A549 (cell line): ENCODE data around the gene SH3TC2. TPM values are rescaled to one million over a fixed set of nuclear protein-coding genes. Genes with fewer than 3 reads are reported as not detected.

Experiments
- ATAC-seq, 2 experiments: fragments of 200-7000 bp in 1 of 2; fragments of >200 bp in 1 of 2; cut with Nextera tagmentation in 1 of 2; cut with Tn5 transposase in 1 of 2; 3 replicates each; pipeline versions ENCODE4 v1.8.0 to v1.9.1; 2018 to 2020; ENCODE audit warnings: mild to moderate bottlenecking in 1 of 2, moderate library complexity in 1 of 2
- CTCF ChIA-PET: fragments of 300-600 bp; sonication (Branson Sonifier 250); formaldehyde crosslinking; extraction: SDS; loops from one replicate; lab custom pipeline; 2021; ENCODE audit warnings: antibody characterized with exemption, inconsistent platforms; lab: Yijun Ruan, JAX
- POLR2A ChIA-PET: fragments of 350-600 bp; formaldehyde crosslinking; extraction: SDS; loops from one replicate; lab custom pipeline; 2021; ENCODE audit warnings: antibody characterized with exemption, inconsistent platforms; lab: Yijun Ruan, JAX
- DNase-seq, 2 experiments: peaks; one replicate each; pipeline versions ENCODE4 v3.0.0 to v3.0.0-alpha.2; 2011 to 2016; ENCODE audit warnings: low read depth in 1 of 2, low spot score in 1 of 2
- FAIRE-seq: peaks from 2 replicates; lab custom pipeline; 2011; peaks lifted over from hg19 to GRCh38; lab: Jason Lieb, UNC
- H3K27ac ChIP-seq, 2 experiments: fragments of >200 bp; sonication (Bioruptor Twin); formaldehyde crosslinking; 3 replicates each; pipeline ENCODE4 v1.5.1; 2016 to 2017
- H3K4me1 ChIP-seq: fragments of >200 bp; sonication (Bioruptor Twin); formaldehyde crosslinking; 3 replicates; pipeline ENCODE4 v1.6.1; 2016
- H3K4me2 ChIP-seq: fragments of >200 bp; sonication (Bioruptor Twin); formaldehyde crosslinking; 3 replicates; pipeline ENCODE4 v1.6.1; 2016
- H3K4me3 ChIP-seq: fragments of >200 bp; sonication (Bioruptor Twin); formaldehyde crosslinking; 3 replicates; pipeline ENCODE4 v1.5.1; 2016
- H3K9me3 ChIP-seq: fragments of >200 bp; sonication (Bioruptor Twin); formaldehyde crosslinking; 3 replicates; pipeline ENCODE4 v1.6.1; 2016
- CBX8 ChIP-seq: fragments of 200-600 bp; sonication (generic); IDR thresholded peaks from 2 replicates; pipeline ENCODE4 v1.6.1; 2016
- EHMT2 ChIP-seq: fragments of 200-600 bp; sonication (generic); IDR thresholded peaks from 2 replicates; pipeline ENCODE4 v1.6.1; 2016; ENCODE audit warnings: antibody characterized with exemption, low read depth, mild to moderate bottlenecking, moderate library complexity
- EP300 ChIP-seq, 2 experiments: fragments of >200 bp; sonication (Bioruptor Twin); formaldehyde crosslinking; IDR thresholded peaks; 2 replicates in 1 of 2; 3 replicates in 1 of 2; pipeline ENCODE4 v1.6.1; 2016 to 2017
- ESRRA ChIP-seq: fragments of 150-350 bp; IDR thresholded peaks from 2 replicates; pipeline ENCODE4 v1.6.1; 2014; ENCODE audit warnings: mild to moderate bottlenecking, low read length, borderline replicate concordance
- FOSL2 ChIP-seq, 2 experiments: fragments of 450-650 bp in 1 of 2; fragments of >200 bp in 1 of 2; sonication (Bioruptor Twin) in 1 of 2; formaldehyde crosslinking; IDR thresholded peaks; 2 replicates each; pipeline versions ENCODE4 v1.5.0 to v1.6.1; 2016 to 2020; ENCODE audit warnings: mild to moderate bottlenecking in 1 of 2, moderate library complexity in 1 of 2
- HOXA7 ChIP-seq: fragments of 250-450 bp; sonication (Bioruptor Pico); IDR thresholded peaks from 2 replicates; pipeline ENCODE4 v1.5.0; 2020; ENCODE audit warnings: mild to moderate bottlenecking, moderate library complexity
- JUN ChIP-seq, 2 experiments: fragments of >200 bp; sonication (Bioruptor Twin); formaldehyde crosslinking; IDR thresholded peaks; 2 replicates in 1 of 2; 3 replicates in 1 of 2; pipeline ENCODE4 v1.6.1; 2016 to 2017
- KDM1A ChIP-seq: fragments of 200-600 bp; sonication (generic); IDR thresholded peaks from 2 replicates; pipeline ENCODE4 v1.6.1; 2016; ENCODE audit warnings: low read depth, mild to moderate bottlenecking
- MAFK ChIP-seq: fragments of 450-650 bp; IDR thresholded peaks from 2 replicates; pipeline ENCODE4 v1.6.1; 2014; ENCODE audit not compliant: partially characterized antibody
- MAZ ChIP-seq: fragments of 150-350 bp; IDR thresholded peaks from 2 replicates; pipeline ENCODE4 v1.6.1; 2014; ENCODE audit warnings: antibody characterized with exemption, low read depth, low read length, borderline replicate concordance
- NFE2L2 ChIP-seq: fragments of 150-350 bp; conservative IDR thresholded peaks from 2 replicates; pipeline ENCODE4 v1.6.1; 2014; ENCODE audit warnings: low read length
- NPAS2 ChIP-seq: fragments of 250-450 bp; sonication (Bioruptor Pico); IDR thresholded peaks from 2 replicates; pipeline ENCODE4 v1.8.0; 2022; ENCODE audit warnings: mild to moderate bottlenecking, moderate library complexity, borderline replicate concordance
- PHF8 ChIP-seq: fragments of 200-600 bp; sonication (generic); IDR thresholded peaks from 2 replicates; pipeline ENCODE4 v1.6.1; 2016; ENCODE audit warnings: low read depth, mild to moderate bottlenecking, antibody characterized with exemption, moderate library complexity, borderline replicate concordance
- RARB ChIP-seq: fragments of 250-450 bp; sonication (Bioruptor Pico); IDR thresholded peaks from 2 replicates; pipeline ENCODE4 v1.8.0; 2021; ENCODE audit warnings: mild to moderate bottlenecking, moderate library complexity
- RNF2 ChIP-seq: fragments of 200-600 bp; sonication (generic); IDR thresholded peaks from 2 replicates; pipeline ENCODE4 v1.6.1; 2016; ENCODE audit warnings: low read depth, mild to moderate bottlenecking, antibody characterized with exemption, moderate library complexity, borderline replicate concordance
- ZFP36 ChIP-seq: fragments of 450-650 bp; IDR thresholded peaks from 2 replicates; pipeline ENCODE4 v1.6.1; 2014; ENCODE audit warnings: borderline replicate concordance; ENCODE audit not compliant: partially characterized antibody
- ZNF302 ChIP-seq: fragments of 250-450 bp; sonication (Bioruptor Pico); IDR thresholded peaks from 2 replicates; pipeline ENCODE4 v1.9.0; 2021; ENCODE audit warnings: inconsistent platforms, mild to moderate bottlenecking, moderate library complexity
- ZSCAN20 ChIP-seq: fragments of 250-450 bp; sonication (Bioruptor Pico); IDR thresholded peaks from 2 replicates; pipeline ENCODE4 v1.8.0; 2022; ENCODE audit warnings: mild to moderate bottlenecking, moderate library complexity
- WGBS: methylation state at CpG from one replicate; pipeline ENCODE4 v1.1.6; 2017; ENCODE audit errors: missing lambda C conversion rate; 5-methylcytosine and 5-hydroxymethylcytosine counted together
- polyA plus RNA-seq, 4 experiments: library from polyadenylated mRNA; depleted of rRNA in 3 of 4; stranded (reverse); fragments of >200 nt; fragmentation: RNase III in 1 of 4; extraction: RNeasy Plus Mini Kit Qiagen cat#74134 plus additional on column Dnase treatment in 1 of 4; gene quantifications; 2 replicates in 3 of 4; 3 replicates in 1 of 4; pipeline ENCODE4 v1.2.3, GENCODE V29; 2011 to 2017
- TF ChIP-seq, protein P1 (sequence below): fragments of 250-450 bp; sonication (Bioruptor Pico); IDR thresholded peaks from 2 replicates; pipeline ENCODE4 v1.5.0; 2020; ENCODE audit warnings: low read depth, mild to moderate bottlenecking, moderate library complexity
- TF ChIP-seq, protein P2 (sequence below): IDR thresholded peaks from 2 replicates; pipeline ENCODE4 v1.6.1; 2012; ENCODE audit warnings: low read depth, borderline replicate concordance
- TF ChIP-seq, protein P3 (sequence below): fragments of 450-650 bp; IDR thresholded peaks from 2 replicates; pipeline ENCODE4 v1.6.1; 2014; ENCODE audit warnings: antibody characterized with exemption
- TF ChIP-seq, protein P4 (sequence below): fragments of >200 bp; sonication (Bioruptor Twin); formaldehyde crosslinking; IDR thresholded peaks from 2 replicates; pipeline ENCODE4 v1.6.1; 2016
- TF ChIP-seq, protein P5 (sequence below): fragments of 250-450 bp; sonication (Bioruptor Pico); IDR thresholded peaks from 2 replicates; pipeline ENCODE4 v1.5.0; 2021; ENCODE audit warnings: mild to moderate bottlenecking, moderate library complexity, borderline replicate concordance
- TF ChIP-seq, protein P6 (sequence below): fragments of >200 bp; sonication (Bioruptor Twin); formaldehyde crosslinking; IDR thresholded peaks from 3 replicates; pipeline ENCODE4 v1.5.1; 2016
- TF ChIP-seq, protein P7 (sequence below): fragments of 150-350 bp; IDR thresholded peaks from 2 replicates; pipeline ENCODE4 v1.6.1; 2014; ENCODE audit warnings: low read depth, mild to moderate bottlenecking, low read length

SH3TC2 gene
- polyA plus RNA-seq, 2 of the 4 experiments (the other 2 are of a cell fraction) = 0.06 to 0.34 TPM

DNA sequence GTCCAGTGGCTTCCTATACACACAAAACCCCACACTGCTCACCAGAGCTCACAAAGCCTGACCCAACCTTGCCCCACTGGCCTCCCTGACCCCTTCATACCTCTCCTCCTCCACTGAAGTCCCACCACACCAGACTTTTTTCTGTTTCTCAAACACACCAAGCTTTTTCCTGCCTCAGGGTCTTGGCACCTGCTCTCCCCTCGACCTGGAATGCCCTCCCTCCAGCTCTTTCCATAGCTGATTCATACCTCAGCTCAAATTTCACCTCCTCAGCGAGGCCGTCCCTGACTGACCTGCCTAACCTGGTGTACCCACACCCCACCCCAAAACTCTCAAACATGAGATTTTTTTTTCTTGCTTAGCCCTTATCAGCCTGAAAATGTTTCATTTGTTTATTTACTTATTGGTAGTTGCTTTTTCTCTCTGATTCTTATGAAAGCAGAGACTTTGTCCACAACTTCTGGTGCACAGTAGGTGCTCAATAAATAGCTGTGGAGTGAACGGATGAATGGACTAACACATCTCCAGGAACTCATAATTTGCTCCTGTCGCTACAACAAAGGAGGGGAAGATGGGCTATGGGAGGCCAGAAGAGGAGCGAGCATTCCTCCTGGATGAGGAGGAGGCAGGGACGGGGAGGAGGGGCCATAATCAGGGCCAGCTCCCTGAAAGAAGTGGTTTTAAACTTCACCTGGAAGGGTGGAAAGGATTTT lies 84.3 kb downstream of the SH3TC2 start:
- peak overlapping the region; percentile 42; the same call in 2 of the 3 replicates for H3K4me2 ChIP-seq
- POLR2A ChIA-PET = no interaction called here
- peak in 1 of 2 experiments; percentile 28; a peak in 3 of 6 replicates for ATAC-seq

DNA sequence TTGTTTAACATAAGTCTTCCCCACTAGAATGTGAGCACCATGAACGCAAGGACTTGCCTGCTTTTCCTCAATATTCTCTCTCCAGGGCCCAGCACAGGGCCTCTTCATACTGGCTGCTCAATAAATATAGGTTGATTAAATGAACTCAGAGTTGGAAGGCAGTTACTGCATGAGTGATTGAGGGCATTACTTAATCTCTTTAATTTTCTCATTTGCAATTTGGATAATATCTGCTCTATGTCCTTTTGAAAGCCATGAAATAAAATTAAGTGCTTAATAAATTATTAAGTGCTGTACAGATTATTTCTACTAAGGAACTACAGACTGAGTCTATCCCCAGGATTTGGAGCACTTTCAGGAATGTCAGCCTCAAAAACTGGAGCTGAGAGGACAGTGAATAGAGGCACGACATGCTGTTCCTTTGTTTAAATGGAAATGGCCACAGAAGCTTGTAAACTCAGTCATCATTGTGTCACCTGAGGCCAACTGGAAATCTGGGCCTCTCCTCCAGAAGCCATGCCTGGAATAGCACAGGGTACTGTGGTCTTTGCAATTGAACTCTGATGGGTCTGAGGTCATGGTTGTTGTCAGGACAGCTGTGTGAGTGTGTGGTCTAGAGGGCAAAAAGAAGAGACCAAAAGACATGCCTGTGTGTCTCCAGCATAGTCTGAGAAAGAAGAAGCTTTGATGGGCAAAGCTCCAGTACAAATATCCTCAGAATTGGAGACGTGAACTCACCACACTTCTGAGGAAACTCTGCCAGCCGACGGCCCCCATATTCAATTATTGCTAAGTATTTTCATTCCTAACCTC lies 86.1 kb downstream of the SH3TC2 start:
- peak overlapping the region in 1 of 2 experiments; percentile 3; a peak in 2 of 6 replicates for H3K27ac ChIP-seq
- ATAC-seq = no peak
- CTCF ChIA-PET = interaction anchor here (0.6 to 3.6 kb wide), 10 partner anchors 11 to 236 kb away, joined by 3 to 18 read pairs (median 5); no protein-coding TSS in a partner anchor
- H3K9me3 ChIP-seq = no peaks in the 10 kb centered on the region
- DNase-seq = no peak
- POLR2A ChIA-PET = no interaction called here
- H3K4me3 ChIP-seq = no peak overlapping the region
- H3K4me1 ChIP-seq = peaks cover 33% of the 10 kb centered on the region
- no peak for FAIRE-seq
- H3K4me2 ChIP-seq = no peak overlapping the region
- WGBS = 73% methylated on average over 5 of the region's 5 CpGs
- TF ChIP-seq RNF2 (no peak), NPAS2 (CRISPR knock-in tag) (no peak), EHMT2 (no peak), RARB (CRISPR knock-in tag) (no peak), MAFK (no peak), ESRRA (no peak)
- TF ChIP-seq, protein P1, sequence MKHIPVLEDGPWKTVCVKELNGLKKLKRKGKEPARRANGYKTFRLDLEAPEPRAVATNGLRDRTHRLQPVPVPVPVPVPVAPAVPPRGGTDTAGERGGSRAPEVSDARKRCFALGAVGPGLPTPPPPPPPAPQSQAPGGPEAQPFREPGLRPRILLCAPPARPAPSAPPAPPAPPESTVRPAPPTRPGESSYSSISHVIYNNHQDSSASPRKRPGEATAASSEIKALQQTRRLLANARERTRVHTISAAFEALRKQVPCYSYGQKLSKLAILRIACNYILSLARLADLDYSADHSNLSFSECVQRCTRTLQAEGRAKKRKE = no peak
- TF ChIP-seq, protein P2, sequence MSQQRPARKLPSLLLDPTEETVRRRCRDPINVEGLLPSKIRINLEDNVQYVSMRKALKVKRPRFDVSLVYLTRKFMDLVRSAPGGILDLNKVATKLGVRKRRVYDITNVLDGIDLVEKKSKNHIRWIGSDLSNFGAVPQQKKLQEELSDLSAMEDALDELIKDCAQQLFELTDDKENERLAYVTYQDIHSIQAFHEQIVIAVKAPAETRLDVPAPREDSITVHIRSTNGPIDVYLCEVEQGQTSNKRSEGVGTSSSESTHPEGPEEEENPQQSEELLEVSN = no peak
- TF ChIP-seq, protein P3, sequence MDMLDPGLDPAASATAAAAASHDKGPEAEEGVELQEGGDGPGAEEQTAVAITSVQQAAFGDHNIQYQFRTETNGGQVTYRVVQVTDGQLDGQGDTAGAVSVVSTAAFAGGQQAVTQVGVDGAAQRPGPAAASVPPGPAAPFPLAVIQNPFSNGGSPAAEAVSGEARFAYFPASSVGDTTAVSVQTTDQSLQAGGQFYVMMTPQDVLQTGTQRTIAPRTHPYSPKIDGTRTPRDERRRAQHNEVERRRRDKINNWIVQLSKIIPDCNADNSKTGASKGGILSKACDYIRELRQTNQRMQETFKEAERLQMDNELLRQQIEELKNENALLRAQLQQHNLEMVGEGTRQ = no peak
- TF ChIP-seq, protein P4, sequence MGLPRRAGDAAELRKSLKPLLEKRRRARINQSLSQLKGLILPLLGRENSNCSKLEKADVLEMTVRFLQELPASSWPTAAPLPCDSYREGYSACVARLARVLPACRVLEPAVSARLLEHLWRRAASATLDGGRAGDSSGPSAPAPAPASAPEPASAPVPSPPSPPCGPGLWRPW = no peak
- TF ChIP-seq, protein P5, sequence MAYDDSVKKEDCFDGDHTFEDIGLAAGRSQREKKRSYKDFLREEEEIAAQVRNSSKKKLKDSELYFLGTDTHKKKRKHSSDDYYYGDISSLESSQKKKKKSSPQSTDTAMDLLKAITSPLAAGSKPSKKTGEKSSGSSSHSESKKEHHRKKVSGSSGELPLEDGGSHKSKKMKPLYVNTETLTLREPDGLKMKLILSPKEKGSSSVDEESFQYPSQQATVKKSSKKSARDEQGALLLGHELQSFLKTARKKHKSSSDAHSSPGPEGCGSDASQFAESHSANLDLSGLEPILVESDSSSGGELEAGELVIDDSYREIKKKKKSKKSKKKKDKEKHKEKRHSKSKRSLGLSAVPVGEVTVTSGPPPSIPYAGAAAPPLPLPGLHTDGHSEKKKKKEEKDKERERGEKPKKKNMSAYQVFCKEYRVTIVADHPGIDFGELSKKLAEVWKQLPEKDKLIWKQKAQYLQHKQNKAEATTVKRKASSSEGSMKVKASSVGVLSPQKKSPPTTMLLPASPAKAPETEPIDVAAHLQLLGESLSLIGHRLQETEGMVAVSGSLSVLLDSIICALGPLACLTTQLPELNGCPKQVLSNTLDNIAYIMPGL (CRISPR knock-in tag) = no peak

More for the DNA sequence above, 84.3 kb downstream of the SH3TC2 start:
- peaks cover 19% of the 10 kb centered on the region for H3K4me1 ChIP-seq
- peak overlapping the region; percentile 28 to 34; a peak in 2 of 6 replicates for H3K27ac ChIP-seq
- WGBS = 54% methylated on average over 7 of the region's 7 CpGs
- TF ChIP-seq EP300 (IDR thresholded peaks at IDR 0.05) = no peak
- TF ChIP-seq, protein P2 = no peak
- TF ChIP-seq JUN (IDR thresholded peaks at IDR 0.05) = no peak
- no peak for TF ChIP-seq HOXA7 (CRISPR knock-in tag)
- no peak for TF ChIP-seq KDM1A
- no peak for TF ChIP-seq ZSCAN20 (CRISPR knock-in tag)
- TF ChIP-seq, protein P6, sequence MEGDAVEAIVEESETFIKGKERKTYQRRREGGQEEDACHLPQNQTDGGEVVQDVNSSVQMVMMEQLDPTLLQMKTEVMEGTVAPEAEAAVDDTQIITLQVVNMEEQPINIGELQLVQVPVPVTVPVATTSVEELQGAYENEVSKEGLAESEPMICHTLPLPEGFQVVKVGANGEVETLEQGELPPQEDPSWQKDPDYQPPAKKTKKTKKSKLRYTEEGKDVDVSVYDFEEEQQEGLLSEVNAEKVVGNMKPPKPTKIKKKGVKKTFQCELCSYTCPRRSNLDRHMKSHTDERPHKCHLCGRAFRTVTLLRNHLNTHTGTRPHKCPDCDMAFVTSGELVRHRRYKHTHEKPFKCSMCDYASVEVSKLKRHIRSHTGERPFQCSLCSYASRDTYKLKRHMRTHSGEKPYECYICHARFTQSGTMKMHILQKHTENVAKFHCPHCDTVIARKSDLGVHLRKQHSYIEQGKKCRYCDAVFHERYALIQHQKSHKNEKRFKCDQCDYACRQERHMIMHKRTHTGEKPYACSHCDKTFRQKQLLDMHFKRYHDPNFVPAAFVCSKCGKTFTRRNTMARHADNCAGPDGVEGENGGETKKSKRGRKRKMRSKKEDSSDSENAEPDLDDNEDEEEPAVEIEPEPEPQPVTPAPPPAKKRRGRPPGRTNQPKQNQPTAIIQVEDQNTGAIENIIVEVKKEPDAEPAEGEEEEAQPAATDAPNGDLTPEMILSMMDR = no peak
- TF ChIP-seq, protein P7, sequence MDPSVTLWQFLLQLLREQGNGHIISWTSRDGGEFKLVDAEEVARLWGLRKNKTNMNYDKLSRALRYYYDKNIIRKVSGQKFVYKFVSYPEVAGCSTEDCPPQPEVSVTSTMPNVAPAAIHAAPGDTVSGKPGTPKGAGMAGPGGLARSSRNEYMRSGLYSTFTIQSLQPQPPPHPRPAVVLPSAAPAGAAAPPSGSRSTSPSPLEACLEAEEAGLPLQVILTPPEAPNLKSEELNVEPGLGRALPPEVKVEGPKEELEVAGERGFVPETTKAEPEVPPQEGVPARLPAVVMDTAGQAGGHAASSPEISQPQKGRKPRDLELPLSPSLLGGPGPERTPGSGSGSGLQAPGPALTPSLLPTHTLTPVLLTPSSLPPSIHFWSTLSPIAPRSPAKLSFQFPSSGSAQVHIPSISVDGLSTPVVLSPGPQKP = no peak
- no peak for TF ChIP-seq ZFP36
- TF ChIP-seq, protein P1 = no peak
- TF ChIP-seq PHF8 = no peak
- no peak for TF ChIP-seq RNF2
- TF ChIP-seq CBX8 = no peak
- TF ChIP-seq MAZ = no peak
- TF ChIP-seq FOSL2 (IDR thresholded peaks at IDR 0.05) = no peak
- TF ChIP-seq FOSL2 (CRISPR knock-in tag; IDR thresholded peaks at IDR 0.05) = no peak
- no peak for TF ChIP-seq NFE2L2
- TF ChIP-seq ZNF302 (CRISPR knock-in tag) = no peak
- H3K4me3 ChIP-seq = no peak overlapping the region
- H3K9me3 ChIP-seq = no peaks in the 10 kb centered on the region
- CTCF ChIA-PET = interaction anchor here (1.2 to 3.6 kb wide), 9 partner anchors 9 to 248 kb away, joined by 3 to 18 read pairs (median 5); no protein-coding TSS in a partner anchor
- FAIRE-seq = no peak
- no peak for DNase-seq
